ENCODE data around the gene SSBP3.
A peak's percentile ranks its signal among the peaks of the same experiment; 100 is the strongest.
"Not testable (repeated sequence)": the region's sequence is repeated elsewhere in the genome, so short reads cannot be mapped to it uniquely, and the experiment has no call there.

Gene SSBP3

DNA sequence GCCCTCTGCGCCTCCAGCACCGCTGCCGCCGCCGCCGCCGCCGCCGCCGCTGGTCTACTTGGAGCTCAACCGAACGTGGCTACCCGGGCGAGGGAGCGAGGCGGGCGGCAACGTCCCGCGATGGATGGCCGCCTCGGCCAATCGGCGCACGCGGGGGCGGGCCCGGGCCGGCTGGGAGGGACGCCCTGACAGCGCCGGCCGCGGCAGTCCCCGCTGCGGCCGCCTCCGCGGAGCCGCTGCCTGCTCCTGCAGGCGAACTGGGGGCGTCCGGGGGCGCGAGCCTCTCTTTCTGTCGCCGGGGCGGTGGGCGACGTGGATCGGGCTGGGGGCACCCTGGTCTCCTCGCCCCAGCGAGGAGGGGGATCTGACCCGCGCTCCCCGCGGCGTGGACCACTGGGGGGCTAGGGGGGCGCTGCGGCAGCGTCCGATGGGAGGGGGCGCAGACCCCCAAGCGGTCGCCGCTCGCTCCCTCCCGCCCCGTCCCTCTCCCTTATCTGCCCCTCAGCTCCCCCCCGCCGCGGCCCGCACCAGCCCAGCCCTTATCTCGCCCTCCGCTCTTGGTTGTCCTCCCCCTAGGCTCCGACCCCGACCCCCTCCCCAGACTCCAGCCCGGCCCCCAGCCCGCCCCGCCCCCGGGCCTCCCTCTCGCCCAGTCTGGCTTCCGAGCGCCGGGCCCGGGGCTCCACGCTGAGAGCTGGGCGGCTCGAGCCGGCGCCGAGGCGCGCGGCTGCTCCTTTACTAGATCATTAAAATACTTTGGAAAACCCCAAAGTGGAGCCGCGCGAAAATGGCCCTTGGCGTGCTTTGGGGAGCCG lies at the start of gene SSBP3:
TSS of gene SSBP3 (minus strand) at position 56 of the 815 bp plus-strand sequence.
- peak; percentile 81 for DNase-seq

DNA sequence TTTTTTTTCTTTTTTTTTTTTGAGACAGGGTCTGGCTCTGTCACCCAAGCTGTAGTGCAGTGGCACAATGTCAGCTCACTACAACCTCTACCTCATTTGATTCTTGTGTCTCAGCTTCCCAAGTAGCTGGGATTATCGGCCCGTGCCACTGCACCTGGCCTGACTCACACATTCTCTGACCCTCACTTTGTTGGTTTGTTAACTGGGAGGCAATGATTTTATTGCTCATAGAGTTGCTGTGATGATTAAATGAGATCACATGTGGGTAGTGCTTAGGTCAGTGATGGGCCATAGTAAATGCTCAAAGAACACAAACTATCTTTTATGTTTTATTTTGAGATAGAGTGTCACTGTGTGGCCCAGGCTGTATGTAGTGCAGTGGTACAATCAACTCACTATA lies 47.3 kb upstream of the SSBP3 start:
- DNase-seq: no peak

DNA sequence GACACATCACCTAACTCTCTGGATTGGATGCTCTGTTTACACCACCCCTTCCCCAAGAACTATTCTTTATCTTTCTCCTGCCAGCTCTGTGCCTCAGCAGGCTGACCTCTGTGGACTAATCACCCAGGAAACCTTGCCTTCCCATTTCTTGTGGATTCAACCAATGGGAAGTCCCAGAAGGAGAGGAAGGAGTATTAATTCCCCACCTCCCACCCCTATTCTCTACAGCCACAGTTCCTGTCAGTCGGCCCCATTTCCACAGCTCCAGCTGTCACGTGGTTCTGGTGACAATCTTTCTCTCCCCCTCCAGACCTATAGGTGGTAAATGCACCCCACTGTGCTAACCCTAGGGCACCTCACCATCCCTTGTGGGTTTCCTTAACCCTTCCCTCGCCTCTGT lies 46.8 kb upstream of the SSBP3 start:
- no peak for DNase-seq

DNA sequence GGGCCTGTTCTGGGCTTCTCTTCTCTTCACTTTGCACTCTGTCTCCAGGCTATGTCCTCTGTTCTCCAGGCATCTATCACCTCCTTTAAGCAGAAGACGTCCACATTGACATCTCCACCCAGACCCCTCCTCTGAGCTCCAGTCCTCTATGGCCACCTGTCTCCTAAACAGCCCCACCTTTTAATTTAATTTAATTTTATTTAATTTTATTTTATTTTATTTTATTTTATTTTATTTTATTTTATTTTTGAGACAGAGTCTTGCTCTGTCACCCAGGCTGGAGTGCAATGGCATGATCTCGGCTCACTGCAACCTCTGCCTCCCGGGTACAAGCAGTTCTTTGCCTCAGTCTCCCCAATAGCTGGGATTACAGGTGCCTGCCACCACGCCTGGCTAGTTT lies 43.2 kb upstream of the SSBP3 start:
- DNase-seq: not testable (repeated sequence)

DNA sequence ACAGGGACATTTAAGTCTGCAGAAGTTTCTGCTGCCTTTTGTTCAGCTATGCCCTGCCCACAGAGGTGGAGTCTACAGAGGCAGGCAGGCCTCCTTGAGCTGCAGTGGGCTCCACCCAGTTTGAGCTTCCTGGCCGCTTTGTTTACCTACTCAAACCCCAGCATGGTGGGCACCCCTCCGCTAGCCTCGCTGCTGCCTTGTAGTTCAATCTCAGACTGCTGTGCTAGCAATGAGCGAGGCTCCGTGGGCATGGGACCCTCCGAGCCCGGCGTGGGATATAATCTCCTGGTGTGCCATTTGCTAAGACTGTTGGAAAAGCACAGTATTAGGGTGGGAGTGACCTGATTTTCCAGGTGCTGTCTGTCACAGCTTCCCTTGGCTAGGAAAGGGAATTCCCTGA lies 42.6 kb upstream of the SSBP3 start:
- not testable (repeated sequence) for DNase-seq

DNA sequence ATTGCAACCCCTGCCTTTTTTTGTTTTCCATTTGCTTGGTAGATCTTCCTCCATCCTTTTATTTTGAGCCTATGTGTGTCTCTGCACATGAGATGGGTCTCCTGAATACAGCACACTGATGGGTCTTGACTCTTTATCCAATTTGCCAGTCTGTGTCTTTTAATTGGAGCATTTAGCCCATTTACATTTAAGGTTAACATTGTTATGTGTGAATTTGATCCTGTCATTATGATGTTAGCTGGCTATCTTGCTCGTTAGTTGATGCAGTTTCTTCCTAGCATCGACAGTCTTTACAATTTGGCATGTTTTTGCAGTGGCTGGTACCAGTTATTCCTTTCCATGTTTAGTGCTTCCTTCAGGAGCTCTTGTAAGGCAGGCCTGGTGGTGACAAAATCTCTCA lies 40.9 kb upstream of the SSBP3 start:
- DNase-seq: not testable (repeated sequence)

DNA sequence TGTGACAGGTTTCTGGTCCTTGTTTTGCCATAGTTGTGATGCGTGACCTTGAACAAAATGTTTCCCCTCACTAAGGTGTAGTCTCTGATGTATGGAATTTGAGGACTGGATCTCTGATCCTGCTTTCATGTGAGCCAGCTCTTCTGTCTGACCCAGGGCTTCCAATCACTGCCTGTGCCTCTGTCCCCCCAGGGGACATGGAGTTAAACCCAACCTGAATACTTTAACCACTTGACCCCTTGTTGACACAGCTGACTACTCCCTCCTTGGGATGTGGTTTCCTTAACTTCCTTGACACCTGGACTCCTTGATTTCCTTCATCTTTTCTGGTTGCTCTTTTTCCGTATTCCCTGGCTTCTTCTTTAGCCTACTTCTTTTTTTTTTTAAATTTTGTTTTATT lies 36.0 kb upstream of the SSBP3 start:
- DNase-seq: no peak

DNA sequence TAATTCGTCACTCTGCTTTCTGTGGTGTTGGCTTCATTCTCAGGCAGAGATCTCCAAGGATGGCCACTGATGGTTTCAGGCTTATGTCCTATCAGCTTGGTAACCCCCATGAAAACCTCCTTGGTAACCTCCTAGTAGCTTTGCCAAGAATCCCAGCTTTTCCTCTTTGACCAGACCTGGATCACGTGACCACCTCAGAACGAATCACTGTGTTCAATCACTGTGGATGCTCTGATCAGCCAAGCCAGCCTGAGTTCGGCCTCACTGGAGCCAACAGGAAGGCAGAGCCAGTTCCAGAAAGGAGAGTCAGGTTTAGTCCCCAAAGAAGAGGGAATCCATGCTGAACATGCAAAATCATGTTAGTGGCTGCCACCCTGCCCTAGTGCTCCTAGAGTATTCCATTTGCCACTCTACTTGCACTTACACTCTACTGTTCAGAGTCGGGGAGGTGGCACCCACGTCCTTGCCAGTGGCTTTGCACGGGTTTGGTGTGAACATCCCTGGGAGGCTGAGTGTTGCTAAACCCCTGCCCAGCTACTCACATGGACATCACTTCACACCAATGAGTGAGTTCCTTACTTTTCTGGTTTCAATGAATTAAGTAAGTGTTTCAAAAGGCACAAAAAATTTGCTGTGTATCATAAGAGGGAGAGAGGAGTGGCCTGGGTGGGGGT lies 33.5 kb upstream of the SSBP3 start:
- no peak for DNase-seq

DNA sequence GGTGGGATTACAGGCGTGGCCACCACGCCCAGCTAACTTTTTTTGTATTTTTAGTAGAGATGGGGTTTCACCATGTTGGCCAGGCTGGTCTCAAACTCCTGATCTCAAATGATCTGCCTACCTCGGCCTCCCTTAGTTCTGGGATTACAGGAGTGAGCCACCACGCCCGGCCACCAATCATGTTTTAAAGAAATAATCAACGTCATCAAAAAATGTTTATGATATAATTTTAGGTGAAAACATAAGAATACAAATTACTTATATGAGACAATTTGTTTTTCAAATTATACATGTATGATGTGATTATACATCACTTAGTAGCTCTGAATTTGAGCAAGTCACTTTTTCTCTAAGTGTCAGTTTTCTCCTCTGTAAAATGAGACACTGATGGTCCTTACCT lies 31.6 kb upstream of the SSBP3 start:
- DNase-seq: no peak

DNA sequence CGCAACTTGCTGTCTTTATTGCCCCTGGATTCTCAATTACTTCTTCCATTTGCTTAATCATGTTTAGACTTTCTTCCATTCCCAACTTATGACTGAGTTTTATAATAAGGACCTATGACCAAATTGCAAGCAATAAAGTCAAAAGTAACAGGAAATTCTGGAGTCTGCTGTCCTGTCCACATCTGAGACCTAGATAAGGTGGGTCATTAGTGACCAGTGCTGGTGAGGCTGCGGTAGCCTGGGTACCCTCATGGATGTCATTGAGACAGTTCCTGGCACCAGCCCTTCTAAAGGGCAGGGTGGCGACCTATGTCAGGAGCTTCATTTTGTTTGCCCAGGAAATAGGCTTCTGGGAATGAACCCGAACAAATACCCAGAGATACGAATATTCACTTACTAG lies 30.6 kb upstream of the SSBP3 start:
- no peak for DNase-seq

DNA sequence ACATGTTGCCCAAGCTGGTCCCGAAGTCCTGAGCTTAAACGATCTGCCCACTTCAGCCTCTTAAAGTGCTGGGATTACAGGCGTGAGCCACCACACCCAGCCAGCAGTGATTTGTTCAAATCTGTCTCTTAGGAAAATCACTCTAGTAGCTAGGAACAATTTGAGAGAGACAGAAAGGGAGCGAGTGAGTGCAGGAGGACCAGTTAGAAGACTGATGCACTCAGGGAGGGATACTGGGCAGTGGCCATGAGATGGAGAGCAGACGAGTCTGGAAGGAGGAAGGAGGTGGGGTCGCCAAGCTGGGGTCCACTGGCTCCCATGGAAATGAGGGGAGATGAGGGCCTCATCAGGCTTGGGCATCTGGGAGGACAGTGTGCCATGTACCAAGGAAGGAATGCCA lies 23.6 kb upstream of the SSBP3 start:
- DNase-seq: no peak

DNA sequence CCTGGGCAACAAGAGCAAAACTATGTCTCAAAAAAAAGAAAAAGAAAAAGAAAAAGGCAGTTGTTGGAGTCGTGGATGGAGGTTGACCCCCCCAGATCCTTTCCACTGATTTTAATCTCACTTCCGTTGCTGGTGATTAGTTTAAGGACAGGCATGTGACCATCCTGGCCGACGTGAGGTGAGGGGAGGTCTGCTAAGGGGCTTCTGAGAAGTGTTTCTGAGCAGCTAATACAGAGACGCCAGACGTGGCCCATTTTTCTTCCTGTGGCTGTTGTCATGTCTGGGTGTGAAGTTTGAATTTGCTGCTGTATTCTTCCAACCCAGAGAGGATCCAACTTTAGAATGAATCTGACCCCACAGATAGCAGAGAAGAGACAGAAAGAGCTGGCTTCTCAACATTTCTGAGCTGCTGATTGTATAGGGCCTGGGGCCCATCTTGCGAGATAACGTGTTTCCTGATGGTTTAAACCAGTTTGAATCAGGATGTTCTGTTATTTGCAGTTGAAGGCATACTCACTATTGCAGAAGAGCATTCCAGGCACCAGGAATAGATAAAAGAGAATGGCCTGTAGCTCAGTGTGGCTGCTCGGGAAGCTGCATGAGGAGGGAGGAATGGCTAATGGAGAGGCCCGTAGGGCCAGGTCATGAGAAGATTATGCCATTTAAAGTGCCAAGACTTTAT lies 22.8 kb upstream of the SSBP3 start:
- no peak for DNase-seq

DNA sequence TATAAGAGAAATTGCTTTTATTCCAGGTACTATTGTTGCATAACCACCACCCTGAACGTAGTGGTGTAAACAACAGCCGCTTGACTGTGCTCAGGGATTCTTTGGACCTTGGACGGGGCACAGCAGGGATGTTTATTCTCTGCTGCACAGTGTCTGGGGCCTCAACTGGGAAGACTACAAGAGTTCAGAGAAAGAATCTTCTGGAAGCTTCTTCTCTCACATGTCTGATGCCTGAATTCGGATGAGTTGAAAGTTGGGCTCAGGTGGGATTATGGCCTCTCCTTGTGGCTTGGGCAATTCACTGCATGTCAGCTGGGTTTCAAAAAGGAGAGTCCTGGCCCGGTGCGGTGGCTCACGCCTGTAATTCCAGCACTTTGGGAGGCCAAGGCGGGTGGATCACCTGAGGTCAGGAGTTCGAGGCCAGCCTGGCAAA lies 19.0 kb upstream of the SSBP3 start:
- no peak for DNase-seq

DNA sequence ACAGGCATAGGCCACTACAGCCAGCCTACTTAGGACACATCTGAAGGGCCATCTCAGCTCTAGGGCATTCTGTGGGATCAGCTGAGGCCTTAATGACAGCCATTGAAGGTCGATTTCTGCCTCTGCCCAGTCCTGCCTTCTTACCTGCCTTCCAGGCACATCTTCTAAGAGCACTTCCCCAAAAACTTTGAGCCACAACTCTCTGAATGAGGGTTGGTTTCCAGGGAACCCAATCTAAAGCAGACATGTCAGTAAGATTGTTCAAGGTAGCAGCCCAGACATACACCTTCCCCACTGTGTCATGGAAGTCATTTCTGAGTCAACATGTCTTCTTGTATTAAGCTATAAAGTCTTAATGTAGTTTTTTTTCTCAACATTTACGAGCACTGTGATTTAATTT lies 18.2 kb upstream of the SSBP3 start:
- no peak for DNase-seq

DNA sequence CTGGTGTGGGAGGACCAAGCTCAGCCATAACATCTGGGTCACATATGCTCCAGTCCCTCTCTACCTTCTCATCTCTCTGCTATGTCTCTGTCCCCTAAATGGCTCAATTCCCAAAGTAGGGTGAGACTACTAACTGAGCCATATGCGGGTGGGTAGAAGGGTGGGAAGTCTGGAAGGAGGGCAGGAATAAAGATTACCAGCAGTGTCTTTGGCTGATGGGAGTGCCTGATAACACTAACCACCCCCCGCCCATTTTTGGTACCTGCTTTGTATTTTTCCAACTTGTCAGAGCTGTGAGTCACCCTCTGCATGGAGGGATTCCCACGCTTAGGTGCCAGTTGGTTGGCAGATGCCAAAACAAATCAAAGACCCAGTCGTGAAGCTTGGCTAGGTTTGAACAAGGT lies 14.9 kb upstream of the SSBP3 start:
- no peak for DNase-seq

DNA sequence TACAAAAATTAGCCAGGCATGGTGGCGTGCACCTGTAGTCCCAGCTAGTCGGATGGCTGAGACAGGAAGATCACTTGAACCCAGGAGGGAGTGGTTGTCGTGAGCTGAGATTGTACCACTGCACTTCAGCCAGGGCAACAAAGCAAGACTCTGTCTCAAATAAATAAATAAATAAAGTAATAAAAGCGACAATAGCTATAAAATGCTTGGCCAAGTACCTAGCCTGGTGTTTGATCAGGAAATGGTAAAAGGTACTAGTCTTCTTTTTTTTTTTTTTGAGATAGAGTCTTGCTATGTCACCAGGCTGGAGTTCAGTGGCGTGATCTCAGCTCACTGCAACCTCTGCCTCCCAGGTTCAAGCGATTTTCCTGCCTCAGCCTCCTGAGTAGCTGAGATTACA lies 12.4 kb upstream of the SSBP3 start:
- not testable (repeated sequence) for DNase-seq

DNA sequence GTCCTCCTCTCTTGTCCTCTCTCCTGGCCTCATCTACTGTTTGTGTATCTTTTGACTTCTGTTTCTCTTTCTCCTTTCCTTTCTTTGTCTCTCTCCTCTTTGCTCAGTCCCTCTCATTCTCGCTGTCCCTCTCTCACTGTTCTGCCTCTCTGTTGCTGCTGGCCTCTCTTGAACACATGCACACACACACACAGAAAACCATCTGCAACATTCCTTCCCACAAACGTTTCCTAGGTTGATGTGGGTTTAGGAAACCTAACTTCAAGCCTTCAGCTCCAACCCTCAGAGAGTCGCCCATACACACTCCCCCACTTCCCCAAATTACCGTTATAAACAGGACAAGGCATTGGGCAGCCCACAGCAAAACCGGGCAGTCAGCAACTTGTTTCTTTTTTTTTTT lies 10.9 kb upstream of the SSBP3 start:
- DNase-seq: no peak

DNA sequence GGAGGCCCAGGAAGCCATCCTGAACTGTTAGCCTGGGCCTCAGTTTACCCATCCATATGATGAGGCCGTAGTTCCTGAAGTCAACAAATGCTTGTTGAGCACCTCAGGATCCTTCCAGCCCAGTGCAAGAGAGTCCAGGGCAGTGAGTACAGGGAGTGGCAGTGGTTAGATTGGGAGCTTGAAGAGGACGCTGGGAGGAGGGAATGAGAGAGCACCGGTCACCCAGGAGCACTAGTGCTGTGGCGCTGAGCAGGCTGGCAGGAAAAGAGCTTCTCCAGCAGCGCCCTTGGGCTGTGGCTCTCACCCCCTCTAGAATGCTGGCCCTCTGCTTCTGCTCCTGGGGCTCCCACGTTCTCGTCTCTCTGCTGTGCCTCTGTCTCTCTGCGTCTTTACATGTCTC lies 10.2 kb upstream of the SSBP3 start:
- DNase-seq: no peak

DNA sequence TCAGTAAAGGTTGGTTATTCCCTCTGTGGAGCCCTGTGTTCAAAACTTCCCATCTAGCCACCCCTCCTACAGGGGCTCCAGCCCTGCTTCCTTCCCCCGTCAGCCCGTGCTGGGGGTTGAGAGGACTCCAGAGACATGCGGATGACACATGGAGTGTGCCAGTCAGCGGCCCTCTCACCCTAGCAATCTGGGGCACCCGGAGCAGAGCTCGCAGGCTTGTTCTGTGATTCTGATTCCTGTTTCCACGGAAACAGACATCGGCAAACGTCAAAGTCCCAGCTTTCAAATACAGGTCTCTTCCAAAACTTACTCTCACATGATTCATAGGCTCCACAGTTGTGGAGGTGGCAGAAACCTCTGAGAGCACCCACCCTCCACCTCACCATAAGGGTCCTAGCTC lies 9.8 kb upstream of the SSBP3 start:
- DNase-seq: no peak

DNA sequence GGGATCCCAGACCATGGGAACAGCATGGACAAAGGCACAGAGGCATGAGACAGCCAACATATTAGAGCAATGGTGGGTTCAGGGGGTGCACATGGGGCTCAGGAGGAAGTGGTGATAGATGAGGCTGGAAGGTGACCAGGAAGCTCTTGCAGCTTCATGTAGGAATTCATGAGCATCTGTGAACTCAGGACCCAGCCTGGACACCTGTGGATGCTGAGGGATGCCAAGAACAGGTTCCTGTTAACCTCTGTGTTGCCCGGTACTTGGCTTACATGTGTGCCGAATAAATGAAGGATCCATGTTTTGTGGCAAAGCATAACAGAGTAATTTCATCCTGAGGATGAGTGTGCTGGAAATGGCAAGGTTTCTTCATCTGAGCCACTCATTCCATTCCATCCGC lies 9.3 kb upstream of the SSBP3 start:
- no peak for DNase-seq

DNA sequence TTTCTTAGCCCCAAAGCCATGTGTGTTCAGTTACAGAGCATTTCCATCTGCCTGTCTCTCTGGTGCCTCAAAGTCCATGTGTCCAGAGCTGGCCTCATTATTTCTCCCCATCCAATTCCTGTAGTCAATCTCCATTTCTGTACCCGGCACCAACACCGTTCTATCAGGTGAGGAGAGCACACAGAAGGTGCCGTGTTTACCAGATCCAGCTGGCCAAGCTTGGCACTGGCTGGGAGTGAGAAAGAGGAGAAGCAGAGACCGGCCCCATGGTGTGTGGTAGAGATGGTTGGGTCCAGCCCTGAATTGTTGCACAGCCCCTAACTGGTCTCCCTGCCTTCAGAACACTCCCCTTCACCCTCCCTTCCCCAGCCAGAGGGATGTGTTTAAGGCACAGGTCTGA lies 7.5 kb upstream of the SSBP3 start:
- no peak for DNase-seq

DNA sequence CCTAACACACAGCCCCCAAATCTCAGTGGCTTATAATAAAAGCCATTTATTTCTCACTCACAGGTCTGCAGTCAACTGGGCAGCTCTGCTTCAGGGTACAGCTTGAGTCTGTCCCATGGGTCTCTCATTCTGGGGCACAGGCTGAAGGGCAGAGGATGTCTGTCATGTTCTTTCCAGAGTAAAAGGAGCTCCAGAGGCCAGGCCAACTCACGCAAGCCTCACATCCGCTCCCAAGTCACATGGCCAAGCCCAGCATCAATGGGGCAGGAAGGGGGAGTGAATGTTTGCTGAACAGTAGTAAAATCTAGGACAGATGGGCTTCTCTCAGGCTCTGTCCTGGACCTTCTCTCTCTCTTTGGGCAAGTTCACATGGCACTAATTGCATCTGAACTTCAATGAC lies 7.1 kb upstream of the SSBP3 start:
- no peak for DNase-seq

DNA sequence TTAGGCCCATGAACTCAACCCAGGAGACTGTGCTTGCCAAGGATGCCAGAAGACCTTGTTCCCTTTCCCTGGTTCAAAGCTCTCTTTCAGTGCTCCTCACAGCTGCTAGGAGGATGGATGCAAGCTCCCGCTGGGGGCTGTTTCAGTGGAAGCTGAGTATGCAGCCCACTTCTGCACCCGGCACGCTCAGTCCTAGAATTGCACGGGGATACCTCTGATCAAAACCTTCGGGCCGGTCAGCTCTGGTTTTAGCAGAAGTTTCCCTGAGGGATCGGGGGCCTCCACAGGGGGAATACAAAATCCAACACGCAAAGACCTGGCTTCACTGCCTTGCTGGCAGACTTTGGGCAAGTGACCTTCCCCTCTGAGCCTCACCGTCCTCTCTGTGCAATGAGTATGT lies 4.2 kb upstream of the SSBP3 start:
- DNase-seq: no peak

Data from GOT3 (cell line).